HAP-1 (cell line): ENCODE measurements around the gene SNRPA.

ENCODE experiments used
- DNase-seq, 2 experiments: peaks; one replicate each; pipeline ENCODE4 v3.0.0-alpha.2; 2016 to 2020; ENCODE audit warnings: low spot score in 2 of 2
- H3K27me3 ChIP-seq: fragments of 250-450 bp; sonication (Bioruptor Pico); 2 replicates; pipeline ENCODE4 v1.5.1; 2020; ENCODE audit warnings: low read depth, mild to moderate bottlenecking, moderate library complexity
- H3K36me3 ChIP-seq: fragments of 250-450 bp; sonication (Bioruptor Pico); replicated peaks from 2 replicates; pipeline ENCODE4 v1.5.1; 2020; ENCODE audit warnings: mild to moderate bottlenecking
- H3K4me1 ChIP-seq: fragments of 250-450 bp; sonication (Bioruptor Pico); 2 replicates; pipeline ENCODE4 v1.5.1; 2020; ENCODE audit warnings: mild to moderate bottlenecking
- H3K4me3 ChIP-seq: fragments of 250-450 bp; sonication (Bioruptor Pico); 2 replicates; pipeline ENCODE4 v1.5.1; 2020; ENCODE audit warnings: mild to moderate bottlenecking, moderate library complexity
- H3K9me3 ChIP-seq: fragments of 250-450 bp; sonication (Bioruptor Pico); 2 replicates; pipeline ENCODE4 v1.5.1; 2020; ENCODE audit warnings: mild to moderate bottlenecking, moderate library complexity
- in situ Hi-C: fragments of 300-500 bp; cut with MboI; formaldehyde crosslinking; loops from 3 replicates; pipeline ENCODE4 v1.14.3; 2020; ENCODE audit warnings: low sequenced_read_pairs, inconsistent platforms, mixed read lengths

The SNRPA gene

GRCh38 chr19:40744554-40745401 is 6.2 kb upstream of the SNRPA start:
- H3K27me3 ChIP-seq: no peaks in the 10 kb centered on the region
- no peak for DNase-seq
- H3K4me3 ChIP-seq: no peak overlapping the region
- in situ Hi-C loops: no loop called here
- H3K4me1 ChIP-seq: peaks cover 11% of the 10 kb centered on the region
- H3K9me3 ChIP-seq: no peaks in the 10 kb centered on the region
- H3K36me3 ChIP-seq: peaks cover 42% of the 10 kb centered on the region

DNA sequence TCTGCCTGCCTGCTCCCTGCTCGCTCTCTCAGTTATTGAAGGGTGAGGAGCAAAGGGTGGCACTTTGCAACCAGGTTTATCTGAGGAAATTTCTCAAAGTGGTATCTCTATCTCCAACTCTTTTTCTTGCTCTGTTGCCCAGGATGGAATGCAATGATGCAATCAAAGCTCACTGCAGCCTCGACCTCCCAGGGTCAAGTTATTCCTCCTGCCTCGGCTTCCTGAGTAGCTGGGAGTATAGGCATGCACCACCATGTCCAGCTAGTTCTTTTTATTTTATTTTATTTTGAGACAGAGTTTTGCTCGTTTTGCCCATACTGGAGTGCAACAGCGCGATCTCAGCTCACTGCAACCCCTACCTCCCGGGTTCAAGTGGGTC is 5.6 kb upstream of the SNRPA start:
- DNase-seq: no peak
- Histone ChIP-seq H3K4me1 (peaks cover 11% of the 10 kb centered on the region), H3K9me3 (no peaks in the 10 kb centered on the region), H3K27me3 (no peaks in the 10 kb centered on the region), H3K4me3 (no peak overlapping the region), H3K36me3 (peaks cover 41% of the 10 kb centered on the region)
- in situ Hi-C loops: no loop called here

DNA sequence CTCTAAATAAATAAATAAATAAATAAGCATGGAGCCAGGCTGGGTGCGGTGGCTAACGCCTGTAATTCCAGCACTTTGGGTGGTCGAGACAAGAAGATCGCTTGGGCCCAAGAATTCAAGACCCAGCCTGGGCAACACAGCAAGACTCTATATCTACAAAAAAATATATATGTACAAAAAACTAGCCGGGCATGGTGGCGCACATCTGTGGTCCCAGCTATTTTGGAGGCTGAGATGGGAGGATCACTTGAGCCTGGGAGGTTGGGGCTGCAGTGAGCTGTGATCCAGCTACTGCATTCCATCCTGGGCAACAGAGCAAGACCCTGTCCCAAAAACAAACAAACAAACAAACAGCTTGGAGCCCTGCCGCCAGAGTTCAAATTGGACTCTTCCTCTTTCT is 3.5 kb upstream of the SNRPA start:
- no peak for DNase-seq
- H3K27me3 ChIP-seq: no peaks in the 10 kb centered on the region
- peaks cover 11% of the 10 kb centered on the region for H3K4me1 ChIP-seq
- no peaks in the 10 kb centered on the region for H3K9me3 ChIP-seq
- in situ Hi-C loops: no loop called here
- H3K4me3 ChIP-seq: no peak overlapping the region
- peaks cover 44% of the 10 kb centered on the region for H3K36me3 ChIP-seq

DNA sequence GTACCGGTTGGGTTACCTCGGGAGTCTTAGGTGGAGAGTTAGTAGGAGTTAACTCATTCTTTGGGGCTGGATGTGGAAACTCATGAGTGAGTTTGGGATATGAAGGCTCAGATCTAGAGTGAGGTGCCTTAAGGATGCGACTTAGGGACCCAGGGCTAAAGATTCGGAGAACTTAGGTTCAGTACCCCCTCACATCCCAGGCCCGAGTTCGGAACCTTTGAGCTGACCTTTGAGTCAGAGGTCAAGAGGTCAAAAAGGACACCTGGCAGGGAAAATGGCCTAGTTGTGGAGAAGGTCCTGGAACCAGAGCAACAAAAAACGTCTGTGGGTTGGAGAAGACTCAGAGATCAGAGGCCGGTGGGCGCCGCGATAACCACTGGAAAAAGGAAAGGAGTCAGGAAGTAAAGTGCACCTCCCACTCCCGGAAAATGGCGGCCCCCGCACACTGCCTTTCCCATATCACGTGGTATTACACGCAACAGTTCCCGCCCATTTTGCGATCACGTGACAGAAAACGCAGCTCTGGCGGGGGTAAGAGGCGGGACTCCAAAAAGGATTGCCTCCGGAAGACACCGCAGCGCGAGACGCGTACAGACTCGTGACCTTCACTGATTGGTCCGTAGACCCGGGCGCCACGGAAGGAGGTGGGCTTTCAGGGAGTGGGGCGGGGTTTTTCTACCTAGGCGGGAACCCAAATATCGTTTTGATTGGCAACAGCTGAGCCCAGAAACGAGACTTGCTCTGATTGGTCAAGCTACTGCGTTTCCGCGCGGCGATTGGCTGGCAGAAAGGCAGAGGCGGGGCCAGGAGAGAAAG is 737 bp upstream of the SNRPA start, which contains the start of gene ACTMAP:
Gene ACTMAP (minus strand): TSS at position 420 of the 816 bp plus-strand sequence. CDS start 674 bp downstream, outside the sequence.
- in situ Hi-C loops: no loop called here

DNA sequence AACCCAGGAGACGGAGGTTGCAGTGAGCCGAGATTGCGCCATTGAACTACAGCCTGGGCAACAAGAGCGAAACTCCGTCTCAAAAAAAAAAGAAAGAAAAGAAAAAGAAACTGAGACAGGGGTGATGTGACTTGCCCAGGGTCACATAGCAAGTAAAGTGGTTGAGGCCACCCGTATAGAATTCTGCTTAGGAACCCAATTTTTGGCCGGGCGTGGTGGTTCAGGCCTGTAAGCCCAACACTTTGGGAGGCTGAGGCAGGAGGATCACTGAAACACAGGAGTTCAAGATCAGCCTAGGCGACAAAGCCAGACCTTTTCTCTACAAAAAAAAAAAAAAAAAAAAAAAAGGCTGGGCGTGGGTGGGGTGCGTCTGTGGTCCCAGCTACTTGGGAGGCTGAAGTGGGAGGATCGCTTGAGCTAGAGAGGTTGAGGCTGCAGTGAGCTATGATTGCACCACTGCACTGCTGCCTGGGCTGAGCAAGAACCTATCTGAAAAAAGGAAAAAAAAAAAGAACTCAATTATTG is 1.3 kb downstream of the SNRPA start:
- H3K9me3 ChIP-seq: no peaks in the 10 kb centered on the region
- H3K4me1 ChIP-seq: peaks cover 22% of the 10 kb centered on the region
- H3K36me3 ChIP-seq: peaks cover 59% of the 10 kb centered on the region
- H3K4me3 ChIP-seq: peak overlapping the region; percentile 74
- in situ Hi-C loops: no loop called here
- no peaks in the 10 kb centered on the region for H3K27me3 ChIP-seq
- no peak for DNase-seq

More for the DNA sequence above, 737 bp upstream of the SNRPA start, which contains the start of gene ACTMAP:
- peak; percentile 99 to 100 for DNase-seq
- Histone ChIP-seq H3K4me1 (peaks cover 22% of the 10 kb centered on the region), H3K27me3 (no peaks in the 10 kb centered on the region), H3K36me3 (peaks cover 46% of the 10 kb centered on the region), H3K9me3 (no peaks in the 10 kb centered on the region), H3K4me3 (peak within 1 kb of the TSS; percentile 74)

GRCh38 chr19:40754611-40755247 is 3.7 kb downstream of the SNRPA start:
- no peaks in the 10 kb centered on the region for H3K27me3 ChIP-seq
- in situ Hi-C loops: no loop called here
- H3K4me1 ChIP-seq: peaks cover 11% of the 10 kb centered on the region
- H3K36me3 ChIP-seq: peaks cover 74% of the 10 kb centered on the region
- H3K4me3 ChIP-seq: peak overlapping the region; percentile 6; the same call in 1 of the 2 replicates
- DNase-seq: no peak
- no peaks in the 10 kb centered on the region for H3K9me3 ChIP-seq

DNA sequence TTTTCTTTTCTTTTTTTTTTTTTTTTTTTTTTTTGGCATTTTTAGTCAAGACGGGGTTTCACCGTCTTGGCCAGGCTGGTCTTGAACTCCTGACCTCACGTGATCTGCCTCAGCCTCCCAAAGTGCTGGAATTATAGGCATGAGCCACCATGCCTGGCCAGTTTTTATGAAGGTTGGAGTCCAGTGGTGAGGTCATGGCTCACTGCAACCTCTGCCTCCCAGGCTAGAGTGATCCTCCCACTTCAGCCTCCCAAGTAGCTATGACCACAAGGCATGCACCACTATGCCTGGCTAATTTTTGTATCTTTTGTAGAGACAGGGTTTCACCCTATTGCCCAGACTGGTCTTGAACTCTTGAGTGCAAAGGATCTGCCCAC is 4.2 kb downstream of the SNRPA start:
- in situ Hi-C loops: no loop called here
- Histone ChIP-seq H3K9me3 (no peaks in the 10 kb centered on the region), H3K4me1 (peaks cover 11% of the 10 kb centered on the region), H3K36me3 (peaks cover 79% of the 10 kb centered on the region), H3K27me3 (no peaks in the 10 kb centered on the region), H3K4me3 (no peak overlapping the region)
- DNase-seq: no peak

DNA sequence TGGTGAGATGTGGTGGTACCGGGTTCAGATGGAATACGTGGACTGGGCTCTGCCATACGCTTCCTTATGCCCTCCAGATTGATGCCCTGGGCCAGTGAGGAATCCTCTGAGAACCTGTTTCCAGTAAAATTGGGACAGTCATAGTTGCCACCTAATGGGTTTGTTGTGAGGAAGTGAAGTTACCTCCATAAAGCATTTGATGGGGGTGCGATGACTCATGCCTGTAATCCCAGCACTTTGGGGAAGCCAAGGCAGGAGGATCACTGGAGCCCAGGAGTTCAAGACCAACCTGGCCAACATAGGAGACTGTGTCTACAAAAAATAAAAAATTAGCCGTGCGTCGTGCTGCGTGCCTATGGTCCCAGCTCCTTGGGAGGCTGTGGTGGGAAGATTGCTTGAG is 4.8 kb downstream of the SNRPA start:
- H3K4me3 ChIP-seq: no peak overlapping the region
- H3K36me3 ChIP-seq: peaks cover 84% of the 10 kb centered on the region

DNA sequence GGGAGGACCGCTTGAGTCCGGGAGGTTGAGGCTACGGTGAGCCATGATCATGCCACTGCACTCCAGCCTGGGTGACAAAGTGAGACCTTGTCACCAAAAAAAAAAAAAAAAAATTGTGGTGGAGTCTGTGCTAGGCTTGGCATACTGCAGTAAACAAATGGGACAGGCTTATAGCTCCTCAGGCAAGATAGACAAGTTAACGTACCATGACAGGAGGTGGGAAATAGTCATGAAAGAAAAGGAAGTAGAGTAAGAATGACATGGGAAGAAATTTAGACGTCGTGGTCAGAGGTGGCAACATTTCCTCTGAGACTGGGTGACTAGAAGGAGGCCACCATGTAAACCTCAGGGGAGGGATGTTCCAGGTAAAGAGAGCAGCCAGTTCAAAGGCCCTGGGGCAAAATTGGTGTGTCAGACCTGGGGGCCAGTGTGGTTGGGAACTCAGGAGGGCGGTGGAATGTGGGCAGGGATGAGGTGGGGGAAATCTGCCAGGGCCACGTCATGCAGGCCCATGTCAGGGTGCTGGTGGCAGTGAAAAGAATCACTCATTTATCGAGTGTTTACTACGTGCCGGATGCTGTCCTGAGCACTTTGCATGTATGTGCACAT is 5.6 kb downstream of the SNRPA start:
- in situ Hi-C loops: no loop called here
- no peak for DNase-seq
- peaks cover 86% of the 10 kb centered on the region for H3K36me3 ChIP-seq
- peaks cover 11% of the 10 kb centered on the region for H3K4me1 ChIP-seq
- no peaks in the 10 kb centered on the region for H3K27me3 ChIP-seq
- no peak overlapping the region for H3K4me3 ChIP-seq
- H3K9me3 ChIP-seq: no peaks in the 10 kb centered on the region

More for the DNA sequence above, 4.8 kb downstream of the SNRPA start:
- H3K9me3 ChIP-seq: no peaks in the 10 kb centered on the region
- H3K27me3 ChIP-seq: no peaks in the 10 kb centered on the region
- in situ Hi-C loops: no loop called here
- peaks cover 11% of the 10 kb centered on the region for H3K4me1 ChIP-seq
- no peak for DNase-seq

GRCh38 chr19:40758491-40758890 is 7.5 kb downstream of the SNRPA start:
- Histone ChIP-seq H3K9me3 (no peaks in the 10 kb centered on the region), H3K4me1 (peaks cover 10% of the 10 kb centered on the region), H3K4me3 (no peak overlapping the region), H3K27me3 (no peaks in the 10 kb centered on the region), H3K36me3 (peaks cover 94% of the 10 kb centered on the region)
- no peak for DNase-seq
- in situ Hi-C loops: no loop called here

- Histone ChIP-seq H3K9me3 (no peaks in the 10 kb centered on the region), H3K4me3 (no peak overlapping the region), H3K27me3 (no peaks in the 10 kb centered on the region), H3K36me3 (peaks cover 94% of the 10 kb centered on the region), H3K4me1 (peaks cover 3% of the 10 kb centered on the region)
- no peak for DNase-seq
- in situ Hi-C loops: no loop called here
These were observed 8.3 kb downstream of the SNRPA start for GRCh38 chr19:40759352-40759751.

DNA sequence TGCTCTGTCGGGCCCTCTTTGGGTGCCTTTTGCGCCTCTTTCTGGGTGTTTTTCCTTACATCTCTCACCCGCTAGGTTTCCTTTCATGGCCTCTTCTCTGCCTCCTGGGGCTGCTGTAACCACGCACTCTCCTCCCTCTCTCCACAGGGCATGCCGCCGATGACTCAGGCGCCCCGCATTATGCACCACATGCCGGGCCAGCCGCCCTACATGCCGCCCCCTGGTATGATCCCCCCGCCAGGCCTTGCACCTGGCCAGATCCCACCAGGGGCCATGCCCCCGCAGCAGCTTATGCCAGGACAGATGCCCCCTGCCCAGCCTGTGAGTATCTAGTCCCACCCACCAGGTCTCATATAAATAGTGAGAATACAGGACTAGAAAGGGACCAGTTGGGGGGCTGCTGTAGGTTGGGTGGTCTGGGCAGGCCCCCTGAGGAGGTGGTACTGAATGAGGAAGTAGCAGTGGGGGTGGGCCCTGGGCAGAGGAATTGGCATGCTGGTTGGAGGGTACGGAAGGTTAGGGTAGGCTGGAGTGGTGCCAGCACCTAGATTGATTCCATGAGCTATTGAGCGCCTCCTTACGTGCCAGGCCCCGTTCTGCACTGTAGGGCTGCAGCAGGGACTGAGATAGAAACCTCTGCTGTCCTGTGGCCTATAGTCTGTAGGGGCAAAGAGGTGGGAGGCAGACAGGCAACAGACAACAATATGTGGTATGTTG is 11.9 kb downstream of the SNRPA start:
- in situ Hi-C loops: no loop called here
- H3K4me1 ChIP-seq: no peaks in the 10 kb centered on the region
- H3K27me3 ChIP-seq: no peaks in the 10 kb centered on the region
- peaks cover 87% of the 10 kb centered on the region for H3K36me3 ChIP-seq
- DNase-seq: no peak
- no peaks in the 10 kb centered on the region for H3K9me3 ChIP-seq
- no peak overlapping the region for H3K4me3 ChIP-seq

GRCh38 chr19:40763526-40763925 is 12.5 kb downstream of the SNRPA start:
- in situ Hi-C loops: no loop called here
- DNase-seq: no peak
- Histone ChIP-seq H3K4me1 (no peaks in the 10 kb centered on the region), H3K4me3 (no peak overlapping the region), H3K36me3 (peaks cover 81% of the 10 kb centered on the region), H3K9me3 (no peaks in the 10 kb centered on the region), H3K27me3 (no peaks in the 10 kb centered on the region)
